ENCODE measurements around the gene SMARCAD1.

Gene SMARCAD1, protein sequence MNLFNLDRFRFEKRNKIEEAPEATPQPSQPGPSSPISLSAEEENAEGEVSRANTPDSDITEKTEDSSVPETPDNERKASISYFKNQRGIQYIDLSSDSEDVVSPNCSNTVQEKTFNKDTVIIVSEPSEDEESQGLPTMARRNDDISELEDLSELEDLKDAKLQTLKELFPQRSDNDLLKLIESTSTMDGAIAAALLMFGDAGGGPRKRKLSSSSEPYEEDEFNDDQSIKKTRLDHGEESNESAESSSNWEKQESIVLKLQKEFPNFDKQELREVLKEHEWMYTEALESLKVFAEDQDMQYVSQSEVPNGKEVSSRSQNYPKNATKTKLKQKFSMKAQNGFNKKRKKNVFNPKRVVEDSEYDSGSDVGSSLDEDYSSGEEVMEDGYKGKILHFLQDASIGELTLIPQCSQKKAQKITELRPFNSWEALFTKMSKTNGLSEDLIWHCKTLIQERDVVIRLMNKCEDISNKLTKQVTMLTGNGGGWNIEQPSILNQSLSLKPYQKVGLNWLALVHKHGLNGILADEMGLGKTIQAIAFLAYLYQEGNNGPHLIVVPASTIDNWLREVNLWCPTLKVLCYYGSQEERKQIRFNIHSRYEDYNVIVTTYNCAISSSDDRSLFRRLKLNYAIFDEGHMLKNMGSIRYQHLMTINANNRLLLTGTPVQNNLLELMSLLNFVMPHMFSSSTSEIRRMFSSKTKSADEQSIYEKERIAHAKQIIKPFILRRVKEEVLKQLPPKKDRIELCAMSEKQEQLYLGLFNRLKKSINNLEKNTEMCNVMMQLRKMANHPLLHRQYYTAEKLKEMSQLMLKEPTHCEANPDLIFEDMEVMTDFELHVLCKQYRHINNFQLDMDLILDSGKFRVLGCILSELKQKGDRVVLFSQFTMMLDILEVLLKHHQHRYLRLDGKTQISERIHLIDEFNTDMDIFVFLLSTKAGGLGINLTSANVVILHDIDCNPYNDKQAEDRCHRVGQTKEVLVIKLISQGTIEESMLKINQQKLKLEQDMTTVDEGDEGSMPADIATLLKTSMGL

DNA sequence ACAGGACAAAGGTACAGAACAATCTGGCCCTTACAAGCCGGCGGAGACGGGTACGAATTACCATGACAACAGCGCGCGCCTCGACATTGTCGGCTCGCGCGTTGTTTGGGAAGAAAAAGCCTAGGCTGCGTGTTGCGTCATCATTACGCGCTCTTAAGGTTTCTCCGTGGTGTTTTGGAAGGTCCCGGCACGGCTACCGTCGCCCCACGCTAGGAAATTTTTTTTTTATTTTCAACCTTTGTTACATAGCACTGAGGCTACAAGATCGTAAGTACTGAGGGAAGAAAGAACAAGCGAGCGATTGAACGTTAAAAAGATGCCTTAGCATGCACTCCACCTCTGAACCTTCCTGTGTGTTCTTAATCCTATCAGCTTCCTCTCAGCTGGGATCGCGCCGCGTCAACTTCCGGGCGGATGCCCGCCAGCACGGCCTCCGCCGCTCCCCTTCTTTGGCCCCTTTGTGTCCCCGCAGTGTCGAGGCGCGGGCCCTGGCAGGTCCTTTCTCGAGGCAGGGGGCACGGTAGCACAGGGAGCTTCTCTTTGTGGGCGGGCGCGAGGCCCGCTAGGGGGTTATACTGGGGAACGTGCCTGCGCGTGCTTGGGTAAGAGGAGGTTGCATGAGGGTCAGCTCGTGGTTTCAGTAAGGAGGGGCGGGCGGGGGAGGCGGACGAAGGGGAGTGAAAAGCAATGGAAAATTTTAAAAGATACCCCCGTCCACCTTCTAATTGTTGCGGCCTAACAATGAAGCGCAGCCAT is at the start of gene SMARCAD1:
Gene SMARCAD1, plus strand, starts transcription at position 397 of the 756 bp plus-strand sequence. CDS start 530 bp downstream, outside the sequence.
- DNase-seq, result peak; percentile 77

DNA sequence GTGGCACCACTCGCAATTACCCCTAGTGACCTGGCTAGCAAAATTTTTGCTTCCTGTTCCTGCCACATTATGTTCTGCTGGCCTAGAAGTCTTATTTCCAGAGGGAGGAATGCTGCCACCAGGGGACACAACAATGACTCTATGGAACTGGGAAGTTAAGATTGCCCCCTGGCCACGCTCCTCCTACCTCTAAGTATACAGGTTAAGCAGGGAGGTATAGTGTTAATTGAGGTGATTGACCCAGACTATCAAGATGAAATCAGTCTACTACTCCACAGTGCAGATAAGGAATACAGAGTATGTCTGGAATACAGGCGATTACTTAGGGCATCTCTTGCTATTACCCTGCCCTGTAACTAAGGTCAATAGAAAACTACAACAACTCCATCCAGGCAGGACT is 48.8 kb upstream of the SMARCAD1 start:
- DNase-seq, result no peak

DNA sequence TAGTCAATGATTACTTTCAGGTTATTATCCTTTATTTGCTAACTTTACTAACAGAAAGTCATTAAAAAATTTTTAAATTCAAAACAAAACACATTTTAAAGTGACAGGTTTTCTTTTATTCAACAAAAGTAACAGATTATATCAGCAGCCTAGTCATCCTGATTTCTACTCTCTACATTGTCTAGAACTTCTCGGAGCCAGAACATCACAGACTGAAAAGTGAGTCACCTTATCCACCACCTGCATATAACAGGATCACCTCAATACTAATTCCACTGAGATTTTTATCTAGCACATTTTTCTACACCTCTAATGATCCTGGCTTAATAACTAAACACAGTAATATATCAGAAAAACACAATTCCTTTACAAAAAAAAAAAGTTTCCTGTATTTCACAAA is 47.9 kb upstream of the SMARCAD1 start:
- no peak for DNase-seq

DNA sequence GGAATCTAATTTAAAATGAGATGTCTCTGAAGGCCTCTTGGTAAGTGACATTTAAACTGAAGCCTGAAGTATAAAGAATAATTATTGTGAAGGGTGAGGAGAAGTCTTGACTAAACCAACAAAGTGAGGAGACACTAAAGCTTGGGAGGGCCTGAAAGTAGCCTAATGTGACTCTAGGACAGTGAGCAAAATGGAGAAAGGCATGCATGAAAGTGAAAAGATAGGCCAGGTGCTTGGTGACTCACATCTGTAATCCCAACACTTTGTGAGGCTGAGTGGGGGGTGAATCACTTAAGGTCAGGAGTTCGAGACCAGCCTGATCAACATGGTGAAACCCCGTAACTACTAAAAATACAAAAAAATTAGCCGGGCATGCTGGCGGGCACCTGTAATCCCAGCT is 46.9 kb upstream of the SMARCAD1 start:
- no peak for DNase-seq

DNA sequence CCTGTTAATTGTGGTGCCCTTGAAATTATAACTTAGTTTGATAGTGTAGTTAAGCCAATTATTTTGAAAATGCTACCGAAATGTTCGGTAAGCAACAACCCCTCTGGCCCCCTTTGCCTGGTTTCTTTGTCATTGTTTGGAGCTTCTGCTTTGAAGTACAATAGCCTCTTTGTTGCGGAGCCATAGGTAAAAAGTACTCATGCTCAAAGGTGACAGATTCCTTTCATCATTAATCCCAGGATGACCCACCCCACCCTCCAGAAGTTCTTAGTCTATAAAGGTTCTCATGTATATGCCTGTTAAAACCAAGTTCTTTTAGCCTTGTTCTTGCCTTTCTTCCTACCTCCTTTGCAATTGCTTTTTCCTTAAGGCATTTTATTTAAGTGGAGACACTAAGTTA is 42.4 kb upstream of the SMARCAD1 start:
- no peak for DNase-seq

DNA sequence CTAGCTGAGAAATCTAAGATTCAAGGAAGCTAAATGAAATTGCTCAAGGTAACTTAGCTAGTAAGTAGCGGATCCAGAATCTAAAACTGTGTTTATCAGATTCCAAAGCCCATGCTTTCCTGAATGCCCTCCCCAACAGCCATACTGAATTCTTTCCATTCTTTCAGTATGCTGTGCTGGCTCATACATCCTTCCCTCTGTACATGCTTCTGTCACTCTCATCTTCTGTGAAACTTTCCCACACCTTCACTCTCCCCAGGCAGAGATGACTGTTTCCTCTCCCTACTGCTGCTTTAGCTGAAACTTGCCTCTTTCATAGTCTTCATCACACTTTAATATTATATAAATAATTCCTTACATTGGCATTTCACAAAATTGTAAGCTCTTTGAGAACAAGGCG is 39.3 kb upstream of the SMARCAD1 start:
- DNase-seq, result no peak

DNA sequence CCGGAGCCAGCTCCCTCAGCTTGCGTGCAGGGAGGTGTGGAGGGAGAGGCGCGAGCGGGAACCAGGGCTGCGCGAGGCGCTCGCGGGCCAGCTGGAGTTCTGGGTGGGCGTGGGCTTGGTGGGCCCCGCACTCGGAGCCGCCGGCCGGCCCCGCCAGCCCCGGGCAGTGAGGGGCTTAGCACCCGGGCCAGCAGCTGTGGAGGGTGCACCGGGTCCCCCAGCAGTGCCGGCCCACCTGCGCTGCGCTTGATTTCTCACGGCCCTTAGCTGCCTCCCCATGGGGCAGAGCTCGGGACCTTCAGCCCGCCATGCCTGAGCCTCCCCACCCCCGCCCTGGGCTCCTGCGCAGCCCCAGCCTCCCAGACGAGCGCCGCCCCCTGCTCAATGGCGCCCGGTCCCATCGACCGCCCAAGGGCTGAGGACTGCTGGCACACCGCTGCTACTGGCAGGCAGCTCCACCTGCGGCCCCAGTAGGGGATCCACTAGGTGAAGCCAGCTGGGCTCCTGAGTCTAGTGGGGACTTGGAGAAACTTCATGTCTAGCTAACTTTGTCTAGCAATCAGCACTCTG is 37.8 kb upstream of the SMARCAD1 start:
- DNase-seq, result no peak

DNA sequence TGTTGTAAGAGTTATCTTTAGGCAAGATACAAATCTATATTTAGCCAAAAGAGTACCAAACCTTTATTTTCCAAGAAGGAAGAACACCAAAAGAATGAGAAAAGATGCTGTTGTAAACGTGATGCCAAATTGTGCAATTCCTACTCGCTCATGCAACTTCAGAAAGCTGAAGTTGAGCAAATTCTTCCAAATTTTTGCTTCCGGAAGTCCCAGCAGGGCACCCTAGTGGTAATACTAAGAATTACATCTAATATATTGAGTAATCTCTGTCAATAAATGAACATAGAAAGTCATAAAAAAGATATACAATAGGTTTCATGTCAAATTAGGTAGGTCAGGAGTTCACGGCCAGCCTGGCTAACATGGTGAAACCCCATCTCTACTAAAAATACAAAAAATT is 36.0 kb upstream of the SMARCAD1 start:
- no peak for DNase-seq

DNA sequence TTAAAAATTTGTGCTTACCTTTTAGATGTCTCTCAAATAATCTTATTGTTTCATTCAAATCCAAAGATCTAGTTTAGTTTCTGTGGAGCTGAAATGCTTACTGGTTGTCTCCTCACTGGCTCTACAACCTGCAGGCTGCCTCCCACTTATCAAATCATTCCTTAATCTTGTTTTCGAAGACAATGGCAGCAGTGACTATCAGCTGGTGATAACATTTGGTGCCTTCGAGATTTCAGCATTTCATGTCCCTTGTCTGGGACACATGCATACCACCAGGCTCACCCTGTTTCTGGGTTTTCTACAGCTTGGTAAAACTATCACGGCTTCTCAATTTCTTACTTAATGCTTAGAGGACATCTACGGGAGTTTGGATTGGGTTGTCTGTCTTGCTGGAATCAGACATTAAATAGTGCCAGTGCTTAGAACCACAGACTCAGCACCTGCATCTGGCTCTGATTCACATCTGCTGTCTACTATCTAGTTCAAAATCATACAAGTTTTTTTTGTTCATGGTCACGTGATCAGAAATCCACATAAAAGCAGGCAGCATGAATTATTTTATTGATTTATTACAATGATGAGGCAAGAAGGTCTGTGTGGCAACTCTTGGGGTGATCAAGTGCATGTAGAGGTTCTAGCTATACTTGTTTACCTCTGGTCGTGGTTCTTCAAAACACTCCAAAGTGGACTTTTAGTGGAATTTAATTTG is 32.0 kb upstream of the SMARCAD1 start:
- DNase-seq, result no peak

DNA sequence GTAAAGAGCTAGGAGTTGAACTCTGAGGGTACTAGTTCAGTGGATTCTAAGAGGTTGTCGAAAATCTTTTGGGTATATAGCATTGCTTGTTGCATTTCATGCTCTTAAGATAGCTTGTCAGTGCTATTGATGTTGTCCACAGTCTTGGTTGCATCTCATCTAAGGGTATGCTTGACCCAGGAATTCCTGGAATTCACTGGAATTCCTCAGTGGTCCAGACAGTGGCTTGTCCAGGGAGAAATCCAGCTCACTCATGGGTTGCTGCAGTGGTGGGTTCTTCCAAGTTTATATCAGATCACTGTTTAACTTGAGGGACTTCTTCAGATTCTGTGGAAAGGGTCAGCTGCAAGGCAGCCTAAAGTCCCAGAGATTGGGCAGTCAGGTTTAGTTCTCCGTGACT is 29.8 kb upstream of the SMARCAD1 start:
- no peak for DNase-seq

DNA sequence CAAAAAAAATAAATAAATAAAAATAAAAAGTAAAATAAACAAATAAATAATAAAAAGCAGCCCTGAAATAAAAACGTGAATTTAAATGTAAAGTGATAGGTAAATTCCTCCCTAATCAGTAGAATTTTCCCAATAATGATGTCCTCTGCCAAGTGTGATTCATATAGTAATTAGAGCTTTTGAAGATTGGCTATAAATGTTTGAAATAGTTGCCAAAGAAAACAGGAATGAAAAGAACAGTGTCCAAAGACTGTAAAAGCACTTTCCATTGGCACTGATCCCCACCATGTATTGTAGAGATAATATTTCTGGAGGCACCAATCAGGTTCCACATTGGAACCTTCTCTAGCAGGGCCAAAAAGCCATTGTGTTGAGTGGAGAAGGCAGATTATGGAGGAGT is 25.9 kb upstream of the SMARCAD1 start:
- no peak for DNase-seq

DNA sequence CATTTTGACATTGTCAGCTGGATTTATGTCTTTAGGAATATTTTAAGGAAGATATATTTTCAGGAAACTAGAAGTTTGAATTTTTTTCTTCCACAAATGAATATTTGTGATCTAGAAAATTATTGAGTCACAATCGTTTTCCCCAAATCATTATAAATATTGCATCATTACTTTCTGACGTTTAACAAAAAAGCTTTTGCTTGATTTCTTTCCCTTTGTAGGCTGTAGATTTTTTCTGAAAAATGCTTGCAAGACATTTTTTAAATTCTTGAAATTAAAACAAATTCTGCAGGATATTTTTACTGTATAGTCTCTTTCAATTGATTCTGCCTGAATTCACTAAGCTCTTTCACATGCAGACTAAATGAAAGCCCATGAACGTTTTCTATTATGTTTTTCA is 4.9 kb upstream of the SMARCAD1 start:
- no peak for DNase-seq

DNA sequence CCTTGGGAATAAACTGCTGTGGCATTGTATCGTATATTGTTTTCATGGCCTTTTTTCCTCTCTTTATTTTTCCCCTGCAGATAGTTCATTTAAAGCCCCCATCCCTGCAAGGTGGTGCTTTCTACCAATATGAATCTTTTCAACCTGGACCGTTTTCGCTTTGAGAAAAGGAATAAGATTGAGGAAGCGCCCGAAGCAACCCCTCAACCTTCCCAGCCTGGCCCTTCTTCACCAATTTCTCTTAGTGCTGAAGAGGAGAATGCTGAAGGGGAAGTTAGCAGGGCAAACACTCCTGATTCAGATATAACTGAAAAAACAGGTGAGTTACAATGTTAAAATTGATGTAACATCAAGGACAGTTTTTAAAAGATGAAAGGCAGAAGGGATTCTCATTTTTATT is 601 bp downstream of the SMARCAD1 start:
- no peak for DNase-seq

DNA sequence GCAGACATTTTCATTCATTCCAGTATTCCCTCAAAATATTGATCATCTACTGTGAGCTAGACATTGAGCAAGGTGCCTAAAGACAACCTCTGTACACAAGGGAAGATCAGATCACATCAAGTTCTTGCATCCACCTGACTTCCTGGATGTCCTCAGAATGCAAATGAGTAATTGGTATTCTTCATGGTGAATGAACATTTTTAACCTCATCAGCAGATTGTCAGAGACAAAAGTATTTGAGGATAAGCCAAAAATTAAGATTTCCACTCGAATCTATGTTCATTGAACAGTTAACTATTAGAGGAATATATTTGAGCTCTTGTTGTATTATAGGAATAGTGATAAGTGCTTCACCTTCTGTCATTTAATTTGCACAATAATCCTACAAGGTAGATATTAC is 1.3 kb downstream of the SMARCAD1 start:
- DNase-seq, result no peak

DNA sequence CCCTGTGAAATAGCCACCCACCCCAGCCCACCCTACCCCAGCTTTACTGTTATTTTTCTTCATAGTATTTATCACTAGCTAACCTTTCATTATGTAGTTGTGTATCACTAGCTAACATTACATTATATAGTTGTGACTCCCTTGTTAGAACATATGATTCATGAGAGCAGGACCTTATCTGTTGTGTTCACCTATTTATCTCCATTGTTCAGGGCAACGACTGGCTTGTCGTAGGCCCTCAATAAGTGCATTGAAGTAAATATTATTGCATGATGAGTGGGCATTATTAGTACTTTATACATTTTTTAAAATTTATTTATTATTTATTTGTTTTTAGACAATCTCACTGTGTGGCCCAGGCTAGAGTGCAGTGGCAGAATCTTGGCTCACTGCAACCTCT is 4.2 kb downstream of the SMARCAD1 start:
- no peak for DNase-seq

DNA sequence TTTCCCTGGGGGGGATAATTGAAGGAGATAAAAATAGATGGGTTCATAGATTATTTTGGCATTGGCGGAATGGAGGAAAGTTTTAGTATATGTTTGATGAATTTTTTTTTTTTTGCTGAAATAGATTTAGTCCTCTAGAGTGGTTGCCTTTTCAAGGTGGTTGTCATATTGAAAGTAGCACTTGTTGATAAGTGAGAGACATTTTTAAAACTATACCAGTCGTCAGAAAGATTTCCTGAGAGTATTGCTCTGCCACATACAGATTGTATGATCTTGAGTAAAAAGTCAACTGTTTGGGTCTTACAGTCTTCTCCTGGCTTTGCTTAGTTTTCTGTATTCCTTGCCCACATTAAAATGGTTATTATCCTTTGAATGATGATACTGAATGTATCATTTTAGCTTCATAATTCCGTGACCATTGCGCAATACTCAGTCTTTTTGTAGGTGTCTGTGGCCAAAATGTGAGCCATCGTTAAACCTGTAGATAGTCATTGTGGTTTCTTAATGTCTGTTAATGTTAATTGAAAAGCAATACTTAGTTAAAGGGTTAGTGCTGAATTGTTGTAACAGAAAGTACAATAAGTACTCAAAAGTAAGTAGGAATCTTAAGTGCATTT is 7.1 kb downstream of the SMARCAD1 start:
- no peak for DNase-seq

DNA sequence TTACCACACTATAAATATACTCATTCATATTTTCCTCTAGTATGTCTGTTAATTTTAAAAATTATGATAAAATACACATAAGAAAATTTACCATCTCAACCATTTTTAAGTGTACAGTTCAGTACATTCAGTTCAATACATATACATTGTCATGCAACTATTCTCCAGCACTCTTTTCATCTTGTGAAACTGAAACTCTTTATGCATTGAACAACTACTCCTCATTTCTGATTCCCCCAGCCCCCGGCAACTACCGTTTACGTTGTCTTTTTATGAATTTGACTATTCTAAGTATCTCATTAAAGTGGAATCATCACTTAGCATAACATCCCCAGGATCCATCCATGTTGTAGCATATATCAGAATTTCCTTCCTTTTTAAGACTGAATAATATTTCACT is 8.7 kb downstream of the SMARCAD1 start:
- DNase-seq, result no peak

DNA sequence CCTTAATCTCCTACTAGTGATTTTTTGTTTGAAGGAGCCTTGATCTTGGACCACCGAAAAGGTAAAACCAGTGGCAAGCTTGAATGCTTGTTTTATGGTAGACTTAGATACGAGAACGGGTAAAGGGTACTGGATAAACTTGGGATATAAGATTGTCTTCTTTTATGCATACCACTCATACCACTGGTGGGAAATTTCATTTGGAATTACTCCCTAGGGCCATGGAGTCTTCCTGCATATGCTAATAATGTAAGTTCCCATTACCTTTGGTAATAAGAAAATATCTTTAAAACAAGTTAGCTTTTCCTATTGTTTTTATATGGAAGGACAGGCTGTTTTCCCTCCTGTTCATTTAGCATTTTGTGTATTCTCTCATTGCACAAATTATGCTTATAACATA is 11.7 kb downstream of the SMARCAD1 start:
- no peak for DNase-seq

DNA sequence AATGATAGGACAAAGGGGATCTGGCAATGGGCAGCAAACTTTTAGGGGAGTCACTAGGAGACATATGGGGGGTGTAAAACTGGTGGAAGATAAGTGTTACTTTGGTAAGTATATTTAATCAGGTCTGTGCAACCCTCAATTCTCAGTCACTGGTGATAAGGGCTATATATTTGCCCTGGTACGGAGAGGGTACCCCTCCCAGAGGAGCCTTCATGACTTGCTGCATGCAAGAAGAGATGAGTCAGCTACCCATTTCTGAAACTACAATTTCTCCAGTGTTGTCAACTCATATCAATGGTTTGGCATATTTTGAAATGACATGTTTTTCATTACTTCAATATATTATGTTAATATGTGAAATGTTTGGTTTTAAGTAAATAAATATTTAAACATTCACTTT is 14.3 kb downstream of the SMARCAD1 start:
- DNase-seq, result no peak

DNA sequence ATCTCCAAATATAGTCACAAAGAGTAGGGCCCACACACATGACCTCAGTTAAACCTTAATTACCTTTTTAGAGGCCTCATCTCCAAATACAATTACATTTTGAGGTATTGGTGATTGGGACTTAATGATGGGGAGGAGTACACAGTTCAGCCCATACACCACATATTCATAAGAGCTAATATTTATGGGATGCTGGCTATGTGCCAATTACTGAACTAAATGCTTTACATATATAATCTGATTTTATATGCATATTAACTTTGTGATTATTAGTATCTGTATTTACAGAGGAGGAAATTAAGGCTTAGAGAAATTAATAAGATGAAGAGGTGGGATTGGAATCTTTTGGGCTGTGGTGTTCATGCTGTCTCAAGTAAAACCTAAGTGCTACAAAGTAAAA is 17.8 kb downstream of the SMARCAD1 start:
- no peak for DNase-seq

DNA sequence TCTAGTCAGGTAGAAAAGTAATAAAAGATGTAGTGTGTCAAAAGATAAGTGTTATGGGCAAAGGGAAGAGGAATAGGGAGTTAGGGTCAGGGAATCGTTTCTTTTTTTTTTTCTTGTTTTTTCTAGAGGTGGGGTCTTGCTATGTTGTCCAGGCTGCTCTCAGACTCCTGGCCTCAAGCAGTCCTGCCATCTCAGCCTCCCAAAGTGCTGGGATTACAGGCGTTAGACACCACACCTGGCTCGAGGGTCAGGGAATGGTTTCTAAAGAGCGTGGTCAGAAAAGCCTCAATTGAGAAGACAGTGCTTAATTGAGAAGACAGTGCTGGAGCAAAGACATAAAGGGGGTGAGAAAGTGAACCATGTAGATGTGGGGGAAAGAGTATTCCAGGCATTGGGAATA is 19.1 kb downstream of the SMARCAD1 start:
- no peak for DNase-seq
